C1 segment of cervical spinal cord (tissue), 14 donors: ENCODE data around the gene TBC1D13.

Experiments used
- DNase-seq, 14 donors: peaks; one replicate each; lab custom pipeline; 2025; lab: John Stamatoyannopoulos, UW

The TBC1D13 gene

GRCh38 chr9:128820665-128821583 lies 33.9 kb downstream of the TBC1D13 start:
- DNase-seq: no peak

- no peak for DNase-seq
Observed at GRCh38 chr9:128821584-128822406, 34.7 kb downstream of the TBC1D13 start.

GRCh38 chr9:128822407-128823042 lies 35.5 kb downstream of the TBC1D13 start:
- no peak for DNase-seq

GRCh38 chr9:128823362-128823902 lies 36.4 kb downstream of the TBC1D13 start:
- no peak for DNase-seq

GRCh38 chr9:128823903-128824406 lies 36.9 kb downstream of the TBC1D13 start:
- DNase-seq: no peak

- DNase-seq: no peak
Observed at GRCh38 chr9:128824911-128825310, 37.9 kb downstream of the TBC1D13 start.

GRCh38 chr9:128825923-128826700 lies 39.1 kb downstream of the TBC1D13 start:
- no peak for DNase-seq

GRCh38 chr9:128828267-128828666 lies 41.2 kb downstream of the TBC1D13 start:
- DNase-seq: no peak

GRCh38 chr9:128828719-128829452 lies 41.8 kb downstream of the TBC1D13 start:
- no peak for DNase-seq

- DNase-seq: peak; percentile 31 to 93 (median 88)
Observed at GRCh38 chr9:128829477-128830251, 42.6 kb downstream of the TBC1D13 start, which contains the start of gene SPOUT1. SPOUT1 (minus strand) TSS chr9:128829794; CDS start chr9:128829780, 14 bp downstream.

- DNase-seq: no peak
Observed at GRCh38 chr9:128833696-128834095, 46.6 kb downstream of the TBC1D13 start.

GRCh38 chr9:128835246-128836210 lies 48.5 kb downstream of the TBC1D13 start:
- no peak for DNase-seq

GRCh38 chr9:128836509-128837145 lies 49.6 kb downstream of the TBC1D13 start:
- no peak for DNase-seq

GRCh38 chr9:128838338-128838737 lies 51.3 kb downstream of the TBC1D13 start:
- no peak for DNase-seq

GRCh38 chr9:128840524-128840923 lies 53.5 kb downstream of the TBC1D13 start:
- no peak for DNase-seq

GRCh38 chr9:128841694-128842492 lies 54.8 kb downstream of the TBC1D13 start:
- DNase-seq: no peak
